Vagina (tissue), 2 donors: ENCODE measurements around the gene C9orf153. TPM values are rescaled to one million over a fixed set of nuclear protein-coding genes. Genes with fewer than 3 reads are reported as not detected.

Experiments
- DNase-seq, 2 donors: peaks; one replicate each; pipeline ENCODE4 v3.0.0-alpha.2; 2017; ENCODE audit errors: extremely low spot score in 2 of 2
- H3K27ac ChIP-seq: fragments of 200-600 bp; sonication (generic); one replicate; pipeline ENCODE4 v1.5.1; 2019
- H3K27me3 ChIP-seq: fragments of 200-600 bp; sonication (generic); one replicate; pipeline ENCODE4 v1.5.1; 2019
- H3K36me3 ChIP-seq, 2 donors: fragments of 200-600 bp; sonication (generic); one replicate each; pipeline ENCODE4 v1.5.1; 2017 to 2019
- H3K4me1 ChIP-seq: fragments of 200-600 bp; sonication (generic); one replicate; pipeline ENCODE4 v1.5.1; 2019
- H3K4me3 ChIP-seq, 2 donors: fragments of 200-600 bp; sonication (generic); 1 replicate in 1 of 2; 2 replicates in 1 of 2; pipeline ENCODE4 v1.5.1; 2016 to 2019
- H3K9me3 ChIP-seq: fragments of 200-600 bp; sonication (generic); one replicate; pipeline ENCODE4 v1.5.1; 2019
- POLR2A ChIP-seq, 2 donors: fragments of 450-650 bp; IDR thresholded peaks; one replicate each; pipeline ENCODE4 v1.6.1; 2017; ENCODE audit warnings: antibody characterized with exemption in 2 of 2, mild to moderate bottlenecking in 2 of 2, moderate library complexity in 2 of 2
- POLR2AphosphoS5 ChIP-seq, 2 donors: sonication (generic); formaldehyde crosslinking; IDR thresholded peaks; one replicate each; pipeline ENCODE4 v1.9.0; 2017; ENCODE audit warnings: antibody characterized with exemption in 2 of 2, mild to moderate bottlenecking in 2 of 2, low read depth in 1 of 2; ENCODE audit not compliant: insufficient read depth in 1 of 2
- intact Hi-C: fragments of 100-400 bp; cut with DNase I; formaldehyde crosslinking; loops from one replicate; pipeline ENCODE4 v1.15.1; 2023
- small RNA-seq: library from RNA; depleted of rRNA; stranded (forward); fragments of <200 nt; gene quantifications from one replicate; pipeline ENCODE3, GENCODE V24; 2016
- total RNA-seq: library from RNA; depleted of rRNA; stranded (reverse); fragments of >200 nt; gene quantifications from one replicate; pipeline ENCODE4 v1.2.3, GENCODE V29; 2016
- TF ChIP-seq, protein P1 (sequence below), 3 experiments: fragments of 450-650 bp in 2 of 3; fragments of 200-600 bp in 1 of 3; sonication (generic) in 1 of 3; IDR thresholded peaks; one replicate each; pipeline ENCODE4 v1.5.1; 2017 to 2019; ENCODE audit warnings: antibody characterized with exemption in 3 of 3, mild to moderate bottlenecking in 2 of 3, moderate library complexity in 2 of 3

Gene C9orf153
- total RNA-seq, 1 donor from 2014 or later, result not detected

DNA sequence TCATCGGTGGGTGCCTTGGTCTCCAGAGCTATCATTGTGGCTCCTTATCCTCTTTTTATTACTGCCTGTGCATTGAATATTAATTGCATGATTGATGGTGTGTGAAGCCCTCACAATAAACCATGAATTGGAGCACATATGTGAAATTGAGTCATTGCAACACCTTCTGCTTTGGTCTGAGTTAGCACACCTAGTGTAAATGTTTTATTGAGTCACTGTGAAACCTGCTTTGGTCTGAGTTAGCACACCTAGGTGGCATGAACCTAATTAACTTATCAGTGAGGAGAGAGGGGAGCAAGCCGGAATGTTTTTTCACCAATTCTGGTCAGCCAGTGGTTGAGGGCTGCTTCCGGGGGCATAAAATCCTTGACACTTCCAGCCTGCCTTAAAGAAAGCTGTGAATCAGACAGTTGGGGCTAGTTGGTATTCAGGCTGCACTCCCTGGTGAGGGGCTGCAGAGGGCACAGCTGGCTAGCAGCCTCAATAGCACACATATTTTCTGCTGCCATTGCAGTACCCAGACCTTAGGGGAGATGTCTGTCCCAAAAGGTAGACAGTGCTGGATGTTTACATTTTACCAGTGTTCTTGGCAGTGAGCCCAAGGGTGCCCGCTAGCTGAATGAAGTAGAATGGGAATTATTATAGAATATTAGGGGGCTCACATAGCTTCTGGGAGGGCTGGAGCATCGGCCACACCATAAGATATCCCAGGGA, 83.6 kb downstream of the C9orf153 start:
- Histone ChIP-seq H3K27me3 (no peaks in the 10 kb centered on the region), H3K36me3 (no peaks in the 10 kb centered on the region), H3K4me3 (no peak overlapping the region), H3K4me1 (no peaks in the 10 kb centered on the region), H3K27ac (no peak overlapping the region), H3K9me3 (no peaks in the 10 kb centered on the region)
- no peak for DNase-seq
- intact Hi-C loops, result no loop called here
- TF ChIP-seq POLR2A (IDR thresholded peaks at IDR 0.05), result no peak
- no peak for TF ChIP-seq POLR2AphosphoS5 (IDR thresholded peaks at IDR 0.05; ENCODE audit: insufficient read depth in 1 of 2, low read depth in 1 of 2)
- TF ChIP-seq, protein P1, sequence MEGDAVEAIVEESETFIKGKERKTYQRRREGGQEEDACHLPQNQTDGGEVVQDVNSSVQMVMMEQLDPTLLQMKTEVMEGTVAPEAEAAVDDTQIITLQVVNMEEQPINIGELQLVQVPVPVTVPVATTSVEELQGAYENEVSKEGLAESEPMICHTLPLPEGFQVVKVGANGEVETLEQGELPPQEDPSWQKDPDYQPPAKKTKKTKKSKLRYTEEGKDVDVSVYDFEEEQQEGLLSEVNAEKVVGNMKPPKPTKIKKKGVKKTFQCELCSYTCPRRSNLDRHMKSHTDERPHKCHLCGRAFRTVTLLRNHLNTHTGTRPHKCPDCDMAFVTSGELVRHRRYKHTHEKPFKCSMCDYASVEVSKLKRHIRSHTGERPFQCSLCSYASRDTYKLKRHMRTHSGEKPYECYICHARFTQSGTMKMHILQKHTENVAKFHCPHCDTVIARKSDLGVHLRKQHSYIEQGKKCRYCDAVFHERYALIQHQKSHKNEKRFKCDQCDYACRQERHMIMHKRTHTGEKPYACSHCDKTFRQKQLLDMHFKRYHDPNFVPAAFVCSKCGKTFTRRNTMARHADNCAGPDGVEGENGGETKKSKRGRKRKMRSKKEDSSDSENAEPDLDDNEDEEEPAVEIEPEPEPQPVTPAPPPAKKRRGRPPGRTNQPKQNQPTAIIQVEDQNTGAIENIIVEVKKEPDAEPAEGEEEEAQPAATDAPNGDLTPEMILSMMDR (IDR thresholded peaks at IDR 0.05), result no peak

DNA sequence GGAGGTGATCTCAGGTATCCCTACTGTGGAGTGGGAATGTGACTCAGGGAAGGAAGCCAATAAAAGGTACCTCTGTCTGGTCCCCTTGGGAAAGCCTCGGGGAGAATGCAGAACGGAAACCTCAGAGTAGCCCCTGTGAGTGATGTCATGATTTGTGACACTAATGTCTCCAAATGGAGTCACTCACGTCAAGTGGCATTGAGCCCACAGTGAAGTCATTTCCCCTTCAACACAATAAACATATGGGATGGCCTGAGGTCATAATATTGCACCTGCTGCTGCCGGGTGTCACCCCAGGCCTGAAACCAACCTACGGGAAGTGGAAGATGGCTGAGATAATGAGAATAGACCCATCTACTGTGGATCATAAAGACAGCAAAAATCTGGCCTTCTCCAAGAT, 84.2 kb downstream of the C9orf153 start:
- TF ChIP-seq POLR2AphosphoS5 (IDR thresholded peaks at IDR 0.05; ENCODE audit: insufficient read depth in 1 of 2, low read depth in 1 of 2), result no peak
- TF ChIP-seq, protein P1 (IDR thresholded peaks at IDR 0.05), result no peak
- no peak for TF ChIP-seq POLR2A (IDR thresholded peaks at IDR 0.05)

More for the DNA sequence above, 84.2 kb downstream of the C9orf153 start:
- Histone ChIP-seq H3K9me3 (no peaks in the 10 kb centered on the region), H3K4me1 (no peaks in the 10 kb centered on the region), H3K36me3 (no peaks in the 10 kb centered on the region), H3K27me3 (no peaks in the 10 kb centered on the region), H3K4me3 (no peak overlapping the region), H3K27ac (no peak overlapping the region)
- intact Hi-C loops, result no loop called here
- no peak for DNase-seq

Small RNAs within 50 kb of the gene (small RNA-seq; reads per million reads assigned to genes)
- gene AL137849.1 (not detected), gene RN7SKP264 (not detected)

Other genes starting within 250 kb of the C9orf153 start
- 14.7 TPM for gene GOLM1, start 160.1 kb downstream of the C9orf153 start, total RNA-seq
- 20.4 TPM for gene ISCA1, start 22.9 kb upstream of the C9orf153 start, total RNA-seq
- gene TUT7, start 94.8 kb upstream of the C9orf153 start, total RNA-seq, result 72.4 TPM